ENCODE measurements around the gene BLOC1S4.

DNA sequence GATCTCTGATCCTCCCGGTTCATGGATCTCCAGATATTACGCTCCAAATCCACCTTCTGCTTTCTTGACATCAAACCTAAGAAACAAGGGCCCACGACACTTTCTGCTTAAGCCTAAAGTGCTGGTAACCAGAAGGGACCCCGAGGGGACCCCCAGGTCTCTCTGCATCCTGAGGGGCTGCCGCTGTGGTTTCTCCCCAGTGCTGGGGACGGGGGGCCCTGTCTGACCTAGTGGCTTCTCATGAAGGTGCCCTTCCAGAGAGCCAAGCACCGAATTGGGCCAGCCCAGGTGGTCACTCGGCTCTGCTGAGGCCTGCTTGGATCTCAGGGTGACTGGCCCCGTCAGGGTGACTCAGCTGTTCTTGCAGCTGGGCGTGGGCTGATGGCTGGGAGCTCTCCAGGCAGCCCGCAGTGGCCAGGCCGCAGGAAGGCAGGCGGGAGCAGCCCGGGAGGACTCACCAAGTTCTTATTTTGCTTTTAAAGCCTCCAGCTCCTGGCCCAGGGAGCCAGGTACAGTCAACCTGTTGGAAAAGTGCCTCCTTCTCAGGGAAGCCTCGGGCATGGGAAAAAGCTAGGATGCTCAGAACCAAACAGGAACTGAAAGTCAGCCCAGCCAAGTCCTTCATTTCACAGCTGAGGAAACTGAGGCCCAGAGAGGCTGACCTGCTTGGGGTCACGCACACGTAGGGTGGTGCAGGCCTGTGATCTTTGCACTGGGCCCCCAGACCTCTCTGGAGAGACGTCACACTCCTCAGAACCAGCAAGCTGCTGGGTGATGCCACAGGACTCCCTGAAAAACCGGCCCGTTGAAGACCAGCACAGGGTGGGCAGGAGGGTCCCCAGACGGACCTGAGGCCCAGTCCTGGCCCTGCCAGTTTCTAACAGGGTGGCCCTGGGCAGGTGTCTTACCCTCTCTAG lies 16.7 kb downstream of the BLOC1S4 start:
- TF ChIP-seq EZH2 (IDR thresholded peaks at IDR 0.05; ENCODE audit: low read depth, unreplicated experiment) (no peak), JUNB (IDR thresholded peaks at IDR 0.05; ENCODE audit: unreplicated experiment) (no peak), ZNF331 (CRISPR knock-in tag; IDR thresholded peaks at IDR 0.05; ENCODE audit: low read depth) (no peak), EZH2phosphoT487 (IDR thresholded peaks at IDR 0.05; ENCODE audit: unreplicated experiment) (no peak), POLR2AphosphoS5 (IDR thresholded peaks at IDR 0.05; ENCODE audit: low read depth) (no peak), STAT1 (IDR thresholded peaks at IDR 0.05; ENCODE audit: unreplicated experiment) (no peak)
- TF ChIP-seq, protein P1, sequence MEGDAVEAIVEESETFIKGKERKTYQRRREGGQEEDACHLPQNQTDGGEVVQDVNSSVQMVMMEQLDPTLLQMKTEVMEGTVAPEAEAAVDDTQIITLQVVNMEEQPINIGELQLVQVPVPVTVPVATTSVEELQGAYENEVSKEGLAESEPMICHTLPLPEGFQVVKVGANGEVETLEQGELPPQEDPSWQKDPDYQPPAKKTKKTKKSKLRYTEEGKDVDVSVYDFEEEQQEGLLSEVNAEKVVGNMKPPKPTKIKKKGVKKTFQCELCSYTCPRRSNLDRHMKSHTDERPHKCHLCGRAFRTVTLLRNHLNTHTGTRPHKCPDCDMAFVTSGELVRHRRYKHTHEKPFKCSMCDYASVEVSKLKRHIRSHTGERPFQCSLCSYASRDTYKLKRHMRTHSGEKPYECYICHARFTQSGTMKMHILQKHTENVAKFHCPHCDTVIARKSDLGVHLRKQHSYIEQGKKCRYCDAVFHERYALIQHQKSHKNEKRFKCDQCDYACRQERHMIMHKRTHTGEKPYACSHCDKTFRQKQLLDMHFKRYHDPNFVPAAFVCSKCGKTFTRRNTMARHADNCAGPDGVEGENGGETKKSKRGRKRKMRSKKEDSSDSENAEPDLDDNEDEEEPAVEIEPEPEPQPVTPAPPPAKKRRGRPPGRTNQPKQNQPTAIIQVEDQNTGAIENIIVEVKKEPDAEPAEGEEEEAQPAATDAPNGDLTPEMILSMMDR (conservative IDR thresholded peaks at IDR 0.05; ENCODE audit: low read depth in 2 of 2) = no peak
- TF ChIP-seq, protein P2, sequence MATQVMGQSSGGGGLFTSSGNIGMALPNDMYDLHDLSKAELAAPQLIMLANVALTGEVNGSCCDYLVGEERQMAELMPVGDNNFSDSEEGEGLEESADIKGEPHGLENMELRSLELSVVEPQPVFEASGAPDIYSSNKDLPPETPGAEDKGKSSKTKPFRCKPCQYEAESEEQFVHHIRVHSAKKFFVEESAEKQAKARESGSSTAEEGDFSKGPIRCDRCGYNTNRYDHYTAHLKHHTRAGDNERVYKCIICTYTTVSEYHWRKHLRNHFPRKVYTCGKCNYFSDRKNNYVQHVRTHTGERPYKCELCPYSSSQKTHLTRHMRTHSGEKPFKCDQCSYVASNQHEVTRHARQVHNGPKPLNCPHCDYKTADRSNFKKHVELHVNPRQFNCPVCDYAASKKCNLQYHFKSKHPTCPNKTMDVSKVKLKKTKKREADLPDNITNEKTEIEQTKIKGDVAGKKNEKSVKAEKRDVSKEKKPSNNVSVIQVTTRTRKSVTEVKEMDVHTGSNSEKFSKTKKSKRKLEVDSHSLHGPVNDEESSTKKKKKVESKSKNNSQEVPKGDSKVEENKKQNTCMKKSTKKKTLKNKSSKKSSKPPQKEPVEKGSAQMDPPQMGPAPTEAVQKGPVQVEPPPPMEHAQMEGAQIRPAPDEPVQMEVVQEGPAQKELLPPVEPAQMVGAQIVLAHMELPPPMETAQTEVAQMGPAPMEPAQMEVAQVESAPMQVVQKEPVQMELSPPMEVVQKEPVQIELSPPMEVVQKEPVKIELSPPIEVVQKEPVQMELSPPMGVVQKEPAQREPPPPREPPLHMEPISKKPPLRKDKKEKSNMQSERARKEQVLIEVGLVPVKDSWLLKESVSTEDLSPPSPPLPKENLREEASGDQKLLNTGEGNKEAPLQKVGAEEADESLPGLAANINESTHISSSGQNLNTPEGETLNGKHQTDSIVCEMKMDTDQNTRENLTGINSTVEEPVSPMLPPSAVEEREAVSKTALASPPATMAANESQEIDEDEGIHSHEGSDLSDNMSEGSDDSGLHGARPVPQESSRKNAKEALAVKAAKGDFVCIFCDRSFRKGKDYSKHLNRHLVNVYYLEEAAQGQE (IDR thresholded peaks at IDR 0.05; ENCODE audit: unreplicated experiment) = no peak

Data from GM23338 (cell line).